SJSA1 (cell line): ENCODE measurements around the gene GOLGA2. TPM values are rescaled to one million over a fixed set of nuclear protein-coding genes. Genes with fewer than 3 reads are reported as not detected.
A peak's percentile ranks its signal among the peaks of the same experiment; 100 is the strongest.

Experiments
- DNase-seq, 2 experiments: peaks; one replicate each; pipeline ENCODE4 v3.0.0-alpha.2; 2015 to 2020; ENCODE audit warnings: low spot score in 2 of 2, low read depth in 1 of 2
- H3K27ac ChIP-seq: fragments of 250-450 bp; sonication (Bioruptor Pico); 2 replicates; pipeline ENCODE4 v1.5.1; 2020; ENCODE audit warnings: mild to moderate bottlenecking, moderate library complexity
- H3K27me3 ChIP-seq: fragments of 250-450 bp; sonication (Bioruptor Pico); replicated peaks from 2 replicates; pipeline ENCODE4 v1.5.1; 2020; ENCODE audit warnings: mild to moderate bottlenecking, moderate library complexity
- H3K36me3 ChIP-seq: fragments of 250-450 bp; sonication (Bioruptor Pico); 2 replicates; pipeline ENCODE4 v1.5.1; 2020; ENCODE audit warnings: mild to moderate bottlenecking
- H3K4me1 ChIP-seq: fragments of 250-450 bp; sonication (Bioruptor Pico); replicated peaks from 2 replicates; pipeline ENCODE4 v1.6.1; 2021; ENCODE audit warnings: mild to moderate bottlenecking
- H3K4me3 ChIP-seq: fragments of 250-450 bp; sonication (Bioruptor Pico); 2 replicates; pipeline ENCODE4 v1.5.1; 2020; ENCODE audit warnings: mild to moderate bottlenecking
- H3K9me3 ChIP-seq: fragments of 250-450 bp; sonication (Bioruptor Pico); replicated peaks from 2 replicates; pipeline ENCODE4 v1.5.1; 2020; ENCODE audit warnings: mild to moderate bottlenecking
- total RNA-seq: library from RNA; depleted of rRNA; stranded (reverse); fragments of >200 nt; shearing (Covaris generic); gene quantifications from 2 replicates; pipeline ENCODE4 v1.2.3, GENCODE V29; 2014; rRNA removed

GOLGA2 gene
- 76.2 and 78.6 TPM in 2 replicates for total RNA-seq

- H3K27me3 ChIP-seq = no peaks in the 10 kb centered on the region
- peaks cover 13% of the 10 kb centered on the region for H3K4me1 ChIP-seq
- H3K36me3 ChIP-seq = peaks cover 31% of the 10 kb centered on the region
- H3K9me3 ChIP-seq = no peaks in the 10 kb centered on the region
- H3K27ac ChIP-seq = peak within 1 kb of the TSS; percentile 96
- DNase-seq = peak; percentile 54 to 55
- H3K4me3 ChIP-seq = peak within 1 kb of the TSS; percentile 82
Observed at GRCh38 chr9:128275198-128276007, at the start of gene GOLGA2. GOLGA2 (minus strand) TSS chr9:128276007; CDS start chr9:128275976, 31 bp downstream.

GRCh38 chr9:128324401-128324800 is 48.6 kb upstream of the GOLGA2 start:
- Histone ChIP-seq H3K9me3 (no peaks in the 10 kb centered on the region), H3K27me3 (no peaks in the 10 kb centered on the region), H3K27ac (no peak overlapping the region), H3K36me3 (peaks cover 23% of the 10 kb centered on the region), H3K4me1 (peaks cover 10% of the 10 kb centered on the region), H3K4me3 (no peak overlapping the region)
- no peak for DNase-seq

- no peak overlapping the region for H3K27ac ChIP-seq
- DNase-seq = no peak
Observed at GRCh38 chr9:128323791-128324190, 48.0 kb upstream of the GOLGA2 start.

GRCh38 chr9:128323212-128323730 is 47.5 kb upstream of the GOLGA2 start:
- H3K9me3 ChIP-seq = no peaks in the 10 kb centered on the region
- H3K4me1 ChIP-seq = peaks cover 10% of the 10 kb centered on the region
- peak overlapping the region; percentile 80 for H3K4me3 ChIP-seq
- no peak for DNase-seq
- H3K27ac ChIP-seq = peak overlapping the region; percentile 73
- H3K27me3 ChIP-seq = no peaks in the 10 kb centered on the region
- peaks cover 23% of the 10 kb centered on the region for H3K36me3 ChIP-seq

More at GRCh38 chr9:128323791-128324190, 48.0 kb upstream of the GOLGA2 start:
- peaks cover 10% of the 10 kb centered on the region for H3K4me1 ChIP-seq
- H3K4me3 ChIP-seq = peak overlapping the region; percentile 80
- no peaks in the 10 kb centered on the region for H3K9me3 ChIP-seq
- H3K36me3 ChIP-seq = peaks cover 23% of the 10 kb centered on the region
- H3K27me3 ChIP-seq = no peaks in the 10 kb centered on the region

GRCh38 chr9:128322404-128323211 is 46.8 kb upstream of the GOLGA2 start, which contains the start of the genes COQ4 and TRUB2:
COQ4 (plus strand) TSS chr9:128322839; CDS start chr9:128322859, 20 bp downstream.
TRUB2 (minus strand) TSS chr9:128322447; CDS start chr9:128322408, 39 bp downstream.
- Histone ChIP-seq H3K36me3 (peaks cover 28% of the 10 kb centered on the region), H3K9me3 (no peaks in the 10 kb centered on the region), H3K27me3 (no peaks in the 10 kb centered on the region), H3K4me1 (peaks cover 10% of the 10 kb centered on the region), H3K4me3 (peak within 1 kb of the TSS; percentile 80), H3K27ac (peak within 1 kb of the TSS; percentile 73)
- DNase-seq = peak; percentile 92 to 97

- Histone ChIP-seq H3K36me3 (peaks cover 35% of the 10 kb centered on the region), H3K4me1 (peaks cover 10% of the 10 kb centered on the region), H3K27me3 (no peaks in the 10 kb centered on the region), H3K27ac (no peak overlapping the region), H3K4me3 (peak overlapping the region; percentile 80), H3K9me3 (no peaks in the 10 kb centered on the region)
- DNase-seq = no peak
Observed at GRCh38 chr9:128321879-128322403, 46.1 kb upstream of the GOLGA2 start.

GRCh38 chr9:128321343-128321742 is 45.5 kb upstream of the GOLGA2 start:
- Histone ChIP-seq H3K36me3 (peaks cover 40% of the 10 kb centered on the region), H3K9me3 (no peaks in the 10 kb centered on the region), H3K27me3 (no peaks in the 10 kb centered on the region), H3K27ac (no peak overlapping the region), H3K4me1 (peaks cover 10% of the 10 kb centered on the region), H3K4me3 (peak overlapping the region; percentile 80)
- no peak for DNase-seq

- no peak overlapping the region for H3K4me3 ChIP-seq
- H3K36me3 ChIP-seq = peaks cover 36% of the 10 kb centered on the region
- no peak for DNase-seq
- H3K4me1 ChIP-seq = peaks cover 3% of the 10 kb centered on the region; the same call in 1 of the 2 replicates
- no peaks in the 10 kb centered on the region for H3K9me3 ChIP-seq
- no peaks in the 10 kb centered on the region for H3K27me3 ChIP-seq
- no peak overlapping the region for H3K27ac ChIP-seq
Observed at GRCh38 chr9:128317629-128318028, 41.8 kb upstream of the GOLGA2 start.

GRCh38 chr9:128316421-128316820 is 40.6 kb upstream of the GOLGA2 start:
- Histone ChIP-seq H3K9me3 (no peaks in the 10 kb centered on the region), H3K4me1 (peaks cover 2% of the 10 kb centered on the region; the same call in 1 of the 2 replicates), H3K36me3 (peaks cover 37% of the 10 kb centered on the region), H3K27ac (no peak overlapping the region), H3K4me3 (no peak overlapping the region), H3K27me3 (no peaks in the 10 kb centered on the region)
- DNase-seq = no peak

GRCh38 chr9:128314697-128315096 is 38.9 kb upstream of the GOLGA2 start:
- Histone ChIP-seq H3K4me3 (no peak overlapping the region), H3K4me1 (no peaks in the 10 kb centered on the region), H3K27ac (no peak overlapping the region), H3K9me3 (no peaks in the 10 kb centered on the region), H3K36me3 (peaks cover 47% of the 10 kb centered on the region), H3K27me3 (no peaks in the 10 kb centered on the region)
- DNase-seq = no peak

- no peak for DNase-seq
- H3K36me3 ChIP-seq = peaks cover 41% of the 10 kb centered on the region
- no peaks in the 10 kb centered on the region for H3K9me3 ChIP-seq
- H3K4me3 ChIP-seq = no peak overlapping the region
- no peaks in the 10 kb centered on the region for H3K27me3 ChIP-seq
- peaks cover 26% of the 10 kb centered on the region for H3K4me1 ChIP-seq
- H3K27ac ChIP-seq = no peak overlapping the region
Observed at GRCh38 chr9:128310461-128310860, 34.7 kb upstream of the GOLGA2 start.

GRCh38 chr9:128309551-128309950 is 33.7 kb upstream of the GOLGA2 start:
- Histone ChIP-seq H3K27me3 (no peaks in the 10 kb centered on the region), H3K9me3 (no peaks in the 10 kb centered on the region), H3K36me3 (peaks cover 35% of the 10 kb centered on the region), H3K4me1 (peaks cover 26% of the 10 kb centered on the region), H3K4me3 (no peak overlapping the region), H3K27ac (no peak overlapping the region)
- DNase-seq = no peak

GRCh38 chr9:128304971-128305288 is 29.1 kb upstream of the GOLGA2 start:
- Histone ChIP-seq H3K4me3 (no peak overlapping the region), H3K27ac (no peak overlapping the region), H3K36me3 (peaks cover 17% of the 10 kb centered on the region), H3K9me3 (no peaks in the 10 kb centered on the region), H3K4me1 (peaks cover 26% of the 10 kb centered on the region), H3K27me3 (no peaks in the 10 kb centered on the region)
- no peak for DNase-seq
